Activated T-helper 17 cell treated with anti-CD3 and anti-CD28 coated beads, Interleukin-2, amount 50 U/mL, for 72 hours (primary cell): Measurements from ENCODE around the gene SMLR1. TPM values are rescaled to one million over a fixed set of nuclear protein-coding genes. Genes with fewer than 3 reads are reported as not detected.

Experiments
- ATAC-seq: fragments of 150-1000 bp; cut with Tn5 transposase; replicated peaks from 2 replicates; pipeline ENCODE4 v1.10.0; 2021; ENCODE audit warnings: mild to moderate bottlenecking, moderate library complexity
- H3K27ac Mint-ChIP-seq: one replicate; pipeline ENCODE4 v1.8.0; 2022; ENCODE audit warnings: mixed read lengths
- H3K27me3 Mint-ChIP-seq: one replicate; pipeline ENCODE4 v1.8.0; 2022; ENCODE audit warnings: mixed read lengths
- H3K36me3 Mint-ChIP-seq: one replicate; pipeline ENCODE4 v1.8.0; 2022; ENCODE audit warnings: low read depth, mild to moderate bottlenecking, mixed read lengths
- H3K4me1 Mint-ChIP-seq: one replicate; pipeline ENCODE4 v1.8.0; 2022; ENCODE audit warnings: mixed read lengths
- H3K4me3 Mint-ChIP-seq: one replicate; pipeline ENCODE4 v1.8.0; 2022; ENCODE audit warnings: mild to moderate bottlenecking, mixed read lengths
- H3K9me3 Mint-ChIP-seq: one replicate; pipeline ENCODE4 v1.8.0; 2022; ENCODE audit warnings: mixed read lengths
- total RNA-seq, 2 donors: library from RNA; stranded (reverse); gene quantifications; one replicate each; pipeline ENCODE4 v1.2.3, GENCODE V29; 2022

The SMLR1 gene
- total RNA-seq, 2 donors from 2014 or later: not detected

- no peaks in the 10 kb centered on the region for H3K9me3 Mint-ChIP-seq
- H3K27ac Mint-ChIP-seq: no peak overlapping the region
- H3K4me1 Mint-ChIP-seq: no peaks in the 10 kb centered on the region
- no peak for ATAC-seq
- H3K27me3 Mint-ChIP-seq: peaks cover 10% of the 10 kb centered on the region
- H3K36me3 Mint-ChIP-seq: no peaks in the 10 kb centered on the region
- no peak overlapping the region for H3K4me3 Mint-ChIP-seq
Measured at GRCh38 chr6:130810307-130811030, 16.7 kb upstream of the SMLR1 start.

- ATAC-seq: no peak
- H3K27me3 Mint-ChIP-seq: peaks cover 7% of the 10 kb centered on the region
- H3K36me3 Mint-ChIP-seq: no peaks in the 10 kb centered on the region
- no peaks in the 10 kb centered on the region for H3K4me1 Mint-ChIP-seq
- no peaks in the 10 kb centered on the region for H3K9me3 Mint-ChIP-seq
- no peak overlapping the region for H3K27ac Mint-ChIP-seq
- H3K4me3 Mint-ChIP-seq: no peak overlapping the region
Measured at GRCh38 chr6:130811932-130812331, 15.3 kb upstream of the SMLR1 start.

GRCh38 chr6:130814506-130814905 is 12.7 kb upstream of the SMLR1 start:
- H3K27me3 Mint-ChIP-seq: peaks cover 3% of the 10 kb centered on the region
- H3K4me1 Mint-ChIP-seq: no peaks in the 10 kb centered on the region
- no peaks in the 10 kb centered on the region for H3K36me3 Mint-ChIP-seq
- no peak overlapping the region for H3K27ac Mint-ChIP-seq
- H3K4me3 Mint-ChIP-seq: no peak overlapping the region
- no peak for ATAC-seq
- H3K9me3 Mint-ChIP-seq: peaks cover 5% of the 10 kb centered on the region

GRCh38 chr6:130815200-130816071 is 11.8 kb upstream of the SMLR1 start:
- H3K27ac Mint-ChIP-seq: no peak overlapping the region
- peaks cover 3% of the 10 kb centered on the region for H3K27me3 Mint-ChIP-seq
- ATAC-seq: no peak
- H3K4me3 Mint-ChIP-seq: no peak overlapping the region
- H3K9me3 Mint-ChIP-seq: peaks cover 5% of the 10 kb centered on the region
- H3K4me1 Mint-ChIP-seq: no peaks in the 10 kb centered on the region
- no peaks in the 10 kb centered on the region for H3K36me3 Mint-ChIP-seq

- Mint-ChIP-seq H3K4me3 (no peak overlapping the region), H3K9me3 (no peaks in the 10 kb centered on the region), H3K27me3 (peaks cover 3% of the 10 kb centered on the region), H3K36me3 (no peaks in the 10 kb centered on the region), H3K4me1 (peaks cover 4% of the 10 kb centered on the region), H3K27ac (no peak overlapping the region)
- no peak for ATAC-seq
Measured at GRCh38 chr6:130822736-130823135, 4.5 kb upstream of the SMLR1 start.

- H3K9me3 Mint-ChIP-seq: no peaks in the 10 kb centered on the region
- ATAC-seq: no peak
- no peaks in the 10 kb centered on the region for H3K36me3 Mint-ChIP-seq
- H3K4me1 Mint-ChIP-seq: peaks cover 4% of the 10 kb centered on the region
- H3K27ac Mint-ChIP-seq: no peak overlapping the region
- H3K27me3 Mint-ChIP-seq: no peaks in the 10 kb centered on the region
- H3K4me3 Mint-ChIP-seq: no peak overlapping the region
Measured at GRCh38 chr6:130824978-130825694, 2.1 kb upstream of the SMLR1 start.

- H3K4me1 Mint-ChIP-seq: peaks cover 4% of the 10 kb centered on the region
- H3K36me3 Mint-ChIP-seq: no peaks in the 10 kb centered on the region
- no peaks in the 10 kb centered on the region for H3K9me3 Mint-ChIP-seq
- H3K27me3 Mint-ChIP-seq: no peaks in the 10 kb centered on the region
- no peak overlapping the region for H3K27ac Mint-ChIP-seq
- ATAC-seq: no peak
- H3K4me3 Mint-ChIP-seq: no peak overlapping the region
Measured at GRCh38 chr6:130825772-130826441, 1.3 kb upstream of the SMLR1 start.

GRCh38 chr6:130826442-130827246 is 562 bp upstream of the SMLR1 start:
- no peaks in the 10 kb centered on the region for H3K9me3 Mint-ChIP-seq
- ATAC-seq: no peak
- H3K4me3 Mint-ChIP-seq: no peak overlapping the region
- H3K4me1 Mint-ChIP-seq: peaks cover 4% of the 10 kb centered on the region
- H3K27ac Mint-ChIP-seq: no peak overlapping the region
- H3K27me3 Mint-ChIP-seq: no peaks in the 10 kb centered on the region
- H3K36me3 Mint-ChIP-seq: no peaks in the 10 kb centered on the region

- no peak for ATAC-seq
- Mint-ChIP-seq H3K27me3 (no peaks in the 10 kb centered on the region), H3K27ac (no peak overlapping the region), H3K4me1 (peaks cover 4% of the 10 kb centered on the region), H3K36me3 (no peaks in the 10 kb centered on the region), H3K9me3 (no peaks in the 10 kb centered on the region), H3K4me3 (no peak overlapping the region)
Measured at GRCh38 chr6:130829333-130829910, 2.2 kb downstream of the SMLR1 start.

- Mint-ChIP-seq H3K4me3 (no peak overlapping the region), H3K4me1 (no peaks in the 10 kb centered on the region), H3K27me3 (no peaks in the 10 kb centered on the region), H3K36me3 (no peaks in the 10 kb centered on the region), H3K9me3 (no peaks in the 10 kb centered on the region), H3K27ac (no peak overlapping the region)
- ATAC-seq: no peak
Measured at GRCh38 chr6:130831607-130832006, 4.4 kb downstream of the SMLR1 start.

- Mint-ChIP-seq H3K27me3 (no peaks in the 10 kb centered on the region), H3K4me1 (no peaks in the 10 kb centered on the region)
Measured at GRCh38 chr6:130833569-130833968, 6.4 kb downstream of the SMLR1 start.

GRCh38 chr6:130834482-130835251 is 7.5 kb downstream of the SMLR1 start:
- H3K4me1 Mint-ChIP-seq: no peaks in the 10 kb centered on the region
- no peak overlapping the region for H3K27ac Mint-ChIP-seq
- peaks cover 4% of the 10 kb centered on the region for H3K36me3 Mint-ChIP-seq
- ATAC-seq: no peak
- H3K4me3 Mint-ChIP-seq: no peak overlapping the region
- no peaks in the 10 kb centered on the region for H3K27me3 Mint-ChIP-seq
- no peaks in the 10 kb centered on the region for H3K9me3 Mint-ChIP-seq

More at GRCh38 chr6:130833569-130833968, 6.4 kb downstream of the SMLR1 start:
- no peak for ATAC-seq
- H3K4me3 Mint-ChIP-seq: no peak overlapping the region
- H3K27ac Mint-ChIP-seq: no peak overlapping the region
- peaks cover under 1% of the 10 kb centered on the region for H3K36me3 Mint-ChIP-seq
- H3K9me3 Mint-ChIP-seq: no peaks in the 10 kb centered on the region
